Measurements from ENCODE around the gene ABITRAM.
"Not testable (repeated sequence)": the region's sequence is repeated elsewhere in the genome, so short reads cannot be mapped to it uniquely, and the experiment has no call there.

GRCh38 chr9:108971392-108971791, 37.2 kb downstream of the ABITRAM start:
- not testable (repeated sequence) for TF ChIP-seq POLR2A (IDR thresholded peaks at IDR 0.05)
- TF ChIP-seq, protein P1, sequence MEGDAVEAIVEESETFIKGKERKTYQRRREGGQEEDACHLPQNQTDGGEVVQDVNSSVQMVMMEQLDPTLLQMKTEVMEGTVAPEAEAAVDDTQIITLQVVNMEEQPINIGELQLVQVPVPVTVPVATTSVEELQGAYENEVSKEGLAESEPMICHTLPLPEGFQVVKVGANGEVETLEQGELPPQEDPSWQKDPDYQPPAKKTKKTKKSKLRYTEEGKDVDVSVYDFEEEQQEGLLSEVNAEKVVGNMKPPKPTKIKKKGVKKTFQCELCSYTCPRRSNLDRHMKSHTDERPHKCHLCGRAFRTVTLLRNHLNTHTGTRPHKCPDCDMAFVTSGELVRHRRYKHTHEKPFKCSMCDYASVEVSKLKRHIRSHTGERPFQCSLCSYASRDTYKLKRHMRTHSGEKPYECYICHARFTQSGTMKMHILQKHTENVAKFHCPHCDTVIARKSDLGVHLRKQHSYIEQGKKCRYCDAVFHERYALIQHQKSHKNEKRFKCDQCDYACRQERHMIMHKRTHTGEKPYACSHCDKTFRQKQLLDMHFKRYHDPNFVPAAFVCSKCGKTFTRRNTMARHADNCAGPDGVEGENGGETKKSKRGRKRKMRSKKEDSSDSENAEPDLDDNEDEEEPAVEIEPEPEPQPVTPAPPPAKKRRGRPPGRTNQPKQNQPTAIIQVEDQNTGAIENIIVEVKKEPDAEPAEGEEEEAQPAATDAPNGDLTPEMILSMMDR (IDR thresholded peaks at IDR 0.05), result not testable (repeated sequence)
